SH-SY5Y (cell line): ENCODE results near the gene BRPF3.

Experiments
- GATA2 ChIP-seq: IDR thresholded peaks from 2 replicates; pipeline ENCODE4 v1.6.1; 2011; ENCODE audit warnings: mild to moderate bottlenecking, low read depth, low read length
- GATA3 ChIP-seq: IDR thresholded peaks from 2 replicates; pipeline ENCODE4 v1.6.1; 2011; ENCODE audit warnings: low read depth, mild to moderate bottlenecking, low read length, moderate library complexity

BRPF3 gene

DNA sequence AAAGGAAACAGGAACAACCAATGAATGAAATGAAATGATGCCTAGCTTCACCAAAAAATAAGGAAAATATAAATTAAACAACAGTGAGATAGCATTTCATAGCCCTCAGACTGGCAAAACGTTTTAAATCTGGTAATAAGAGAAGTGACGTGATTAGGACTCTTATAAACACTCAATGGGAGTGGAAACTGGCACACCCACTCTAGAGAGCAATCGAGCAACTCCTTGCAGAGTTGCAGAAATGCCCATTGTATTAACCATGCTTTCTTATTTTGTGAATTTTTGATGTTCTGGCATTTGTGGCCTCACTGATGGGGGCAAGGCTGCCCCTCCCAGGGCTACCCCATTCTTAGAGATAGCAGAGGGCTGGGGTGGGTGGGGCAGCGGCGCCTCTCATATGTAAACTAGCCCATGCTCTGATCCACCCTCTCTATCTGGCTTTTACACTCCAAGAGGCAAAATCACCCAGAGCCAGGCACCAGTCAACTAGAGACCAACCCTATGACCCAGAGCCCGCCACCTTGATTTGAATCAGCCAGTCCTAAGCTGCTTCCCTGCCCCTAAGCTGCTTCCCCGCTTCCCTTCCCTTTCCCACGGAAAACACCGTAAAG is 67.0 kb downstream of the BRPF3 start:
- TF ChIP-seq GATA2 (no peak), GATA3 (no peak)

DNA sequence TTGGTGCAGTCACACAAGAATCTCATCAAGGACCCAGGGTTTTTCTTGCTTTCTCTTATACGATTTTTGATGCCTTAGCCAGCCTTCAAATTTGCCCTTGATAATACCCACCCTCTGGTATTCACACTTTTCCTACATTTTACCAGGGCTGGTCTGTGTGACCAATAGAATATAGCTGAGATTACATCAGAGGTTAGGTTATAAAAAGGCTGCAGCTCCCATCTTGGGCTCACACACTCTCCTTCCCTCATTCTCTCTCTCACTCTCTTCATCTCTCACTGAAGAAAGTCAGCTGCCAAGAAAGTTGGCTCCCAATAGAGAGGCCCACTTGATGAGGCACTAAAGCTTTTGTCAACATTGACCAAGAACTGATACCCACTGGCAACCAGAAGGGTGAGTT is 69.2 kb downstream of the BRPF3 start:
- TF ChIP-seq GATA2 (no peak), GATA3 (no peak)

DNA sequence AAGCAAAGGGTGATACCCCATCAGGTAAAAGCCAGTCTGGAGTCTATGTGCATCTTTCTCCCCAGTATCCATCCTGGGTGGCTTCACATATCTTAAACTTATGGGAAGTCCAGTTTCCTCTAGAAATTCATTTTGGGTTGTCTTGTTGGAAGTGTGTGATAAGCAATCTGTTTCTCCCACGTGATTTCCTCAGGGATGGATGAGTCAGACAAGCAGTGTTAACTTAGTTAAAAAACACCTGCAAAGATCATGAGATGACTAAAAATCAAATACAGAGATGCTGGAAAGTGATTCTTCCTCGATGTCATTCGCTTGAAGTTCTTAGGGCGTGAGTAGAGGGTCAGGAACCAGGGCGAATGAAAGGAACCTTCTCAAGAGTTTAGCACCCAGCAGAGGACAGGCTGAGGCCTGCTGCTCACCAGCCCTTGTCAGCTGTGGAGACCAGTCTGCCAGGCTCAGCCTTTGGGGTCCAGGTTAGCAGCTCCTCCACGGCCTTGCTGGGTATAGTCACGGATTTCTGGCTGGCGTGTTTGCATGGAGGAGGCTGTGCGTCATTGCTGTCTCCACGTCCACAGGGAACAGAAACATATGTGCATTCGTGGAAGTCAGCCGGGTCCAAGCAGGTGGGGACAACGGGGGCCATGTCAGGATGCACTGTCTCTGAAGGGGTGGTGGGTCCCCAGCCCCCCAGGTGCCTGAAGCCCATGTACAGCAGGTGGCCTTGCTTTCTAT is 70.5 kb downstream of the BRPF3 start:
- TF ChIP-seq GATA2 (no peak), GATA3 (no peak)

DNA sequence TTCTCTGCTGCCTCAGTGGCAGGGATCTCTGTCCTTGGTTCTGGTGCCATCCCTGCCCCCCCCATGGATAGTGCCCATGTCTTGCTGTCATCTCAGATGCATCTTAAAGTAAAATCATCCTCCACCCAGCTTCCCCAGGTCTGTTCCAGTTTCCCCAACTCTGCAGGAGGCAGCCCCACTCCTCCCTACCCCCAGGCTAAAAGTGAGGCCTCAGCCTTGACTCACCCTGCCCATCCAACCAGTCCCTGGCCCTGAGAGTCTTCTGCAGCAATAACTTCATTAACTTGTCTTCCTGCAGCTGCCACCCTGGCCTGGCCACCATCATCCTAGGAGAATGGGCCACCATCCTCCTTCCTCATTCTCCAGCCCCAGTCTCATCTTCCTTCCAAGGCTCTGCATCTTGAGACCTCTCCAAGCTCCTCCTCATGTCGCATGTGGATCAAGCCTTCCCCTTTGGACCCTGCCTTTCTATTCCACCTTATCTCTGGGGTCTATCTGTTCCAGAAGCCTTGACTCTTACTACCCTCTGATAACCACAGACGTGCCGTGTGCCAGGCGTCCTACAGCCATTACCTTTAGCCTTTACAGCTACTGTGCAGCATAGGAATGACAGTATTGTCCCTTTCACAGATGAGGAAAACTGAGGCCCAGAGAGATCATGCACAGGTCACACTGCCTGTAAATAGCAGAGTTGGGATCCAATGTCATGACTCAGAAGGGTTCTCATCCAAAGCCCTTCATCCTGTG is 71.4 kb downstream of the BRPF3 start:
- no peak for TF ChIP-seq GATA2
- TF ChIP-seq GATA3: no peak

DNA sequence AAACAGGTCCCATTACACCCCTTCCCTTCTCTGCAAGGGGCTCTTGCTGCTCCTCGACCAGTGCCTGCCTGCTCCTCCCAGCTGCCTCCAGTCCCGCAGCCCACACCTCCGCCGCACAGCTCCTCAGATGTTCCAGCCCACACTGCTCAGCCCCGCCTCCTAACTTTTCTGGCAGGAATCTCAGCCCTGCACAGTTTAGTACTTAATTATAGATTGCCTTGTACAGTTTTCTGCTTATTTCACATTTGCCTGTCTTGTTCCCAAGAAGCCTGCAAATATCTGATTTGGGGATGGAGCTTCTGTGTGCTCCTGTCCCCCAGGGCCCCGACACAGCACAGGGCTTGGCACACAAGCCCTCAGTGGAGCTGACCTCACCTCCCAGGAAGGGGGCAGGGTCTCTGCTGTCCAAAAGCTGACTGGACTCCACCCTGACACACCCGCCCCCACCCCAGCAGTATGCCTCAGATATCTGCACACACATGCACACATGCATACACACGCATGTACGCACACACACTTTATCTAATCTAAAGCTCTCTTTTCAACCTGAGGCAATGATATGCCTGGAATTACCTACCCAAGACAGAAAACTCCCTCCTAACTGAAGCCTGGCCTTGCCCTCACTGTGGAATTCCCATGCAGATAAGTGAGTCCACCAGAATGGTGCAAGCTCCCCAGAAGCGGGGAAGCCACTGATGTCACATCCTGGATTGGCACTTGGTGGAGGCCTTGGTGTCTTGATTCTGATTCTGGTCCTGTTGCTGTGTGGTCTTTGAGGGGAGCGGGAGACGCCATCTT is 72.1 kb downstream of the BRPF3 start:
- TF ChIP-seq GATA3: no peak
- TF ChIP-seq GATA2: no peak

DNA sequence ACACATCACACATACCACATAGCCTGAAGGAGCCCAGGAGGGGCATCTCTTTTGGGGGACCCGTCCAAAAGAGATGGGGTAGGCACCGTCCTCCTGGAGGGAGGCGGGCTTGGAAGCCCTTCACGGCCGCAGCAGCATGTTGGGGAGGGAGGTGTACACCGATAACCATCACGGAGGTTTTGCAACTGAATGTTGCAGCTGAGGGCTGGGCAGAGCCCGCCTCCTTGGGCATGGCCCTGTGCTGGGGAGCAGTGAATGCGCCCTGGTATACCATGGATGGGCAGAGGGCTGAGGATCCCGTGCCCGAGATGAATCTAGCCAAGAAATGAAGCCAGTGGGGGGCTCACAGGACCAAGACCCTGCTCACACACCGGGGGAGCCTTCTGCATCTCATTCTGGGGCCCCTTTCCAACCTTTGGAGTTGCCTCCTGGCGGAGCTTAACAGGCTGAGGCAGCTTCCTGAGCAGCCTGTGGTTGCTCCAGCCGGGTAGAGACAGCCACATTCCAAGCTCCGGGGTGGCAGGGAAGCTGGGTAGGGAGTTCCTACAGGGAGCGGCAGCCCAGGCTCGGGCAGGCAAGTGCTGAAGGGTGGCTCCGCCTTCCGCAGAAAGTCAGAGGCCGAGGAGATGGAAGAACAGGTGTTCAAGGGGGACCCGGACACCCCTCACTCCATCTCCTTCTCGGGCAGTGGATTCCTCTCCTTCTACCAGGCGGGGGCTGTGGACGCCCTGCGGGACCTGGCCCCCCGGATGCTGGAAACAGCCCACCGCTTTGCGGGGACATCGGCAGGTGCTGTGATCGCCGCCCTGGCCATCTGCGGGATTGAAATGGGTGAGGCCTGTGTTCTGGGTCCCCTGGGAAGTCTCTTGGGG is 73.5 kb downstream of the BRPF3 start, which contains the start of gene PNPLA1:
PNPLA1 (plus strand) TSS at position 227 of the 872 bp plus-strand sequence; CDS start at position 627, 400 bp downstream.
- TF ChIP-seq GATA2 (no peak), GATA3 (no peak)

DNA sequence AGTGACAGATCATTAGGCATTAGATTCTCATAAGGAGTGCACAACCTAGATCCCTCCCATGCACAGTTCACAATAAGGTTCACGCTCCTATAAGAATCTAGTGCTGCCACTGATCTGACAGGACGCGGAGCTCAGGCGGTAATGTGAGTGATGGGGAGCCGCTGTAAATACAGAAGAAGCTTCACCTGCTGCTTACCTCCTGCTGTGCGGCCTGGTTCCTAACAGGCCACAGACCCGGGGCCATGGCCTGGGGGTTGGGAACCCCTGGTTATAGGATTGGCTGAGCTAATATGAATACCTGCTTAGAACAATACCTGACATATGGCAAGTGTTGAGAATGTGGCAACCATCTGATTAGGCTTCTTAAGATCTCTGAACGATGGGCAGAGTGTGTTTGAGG is 75.7 kb downstream of the BRPF3 start:
- TF ChIP-seq GATA2: no peak
- TF ChIP-seq GATA3: no peak

DNA sequence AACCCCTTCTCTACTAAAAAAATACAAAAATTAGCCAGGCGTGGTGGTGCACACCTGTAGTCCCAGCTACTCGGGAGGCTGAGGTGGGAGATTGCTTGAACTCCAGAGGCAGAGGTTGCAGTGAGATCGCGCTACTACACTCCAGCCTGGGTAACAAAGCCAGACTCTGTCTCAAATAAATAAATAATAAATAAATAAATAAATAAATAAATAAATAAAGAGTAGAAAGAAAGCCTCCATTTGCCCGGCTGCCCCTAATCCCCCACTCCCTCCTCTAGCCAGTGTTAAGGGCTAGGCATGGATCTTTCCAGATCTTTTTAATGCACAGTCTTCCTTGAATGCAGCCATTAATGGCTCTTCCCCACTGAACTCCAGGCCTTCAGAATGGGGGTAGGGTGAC is 76.5 kb downstream of the BRPF3 start:
- TF ChIP-seq GATA3 (no peak), GATA2 (no peak)

DNA sequence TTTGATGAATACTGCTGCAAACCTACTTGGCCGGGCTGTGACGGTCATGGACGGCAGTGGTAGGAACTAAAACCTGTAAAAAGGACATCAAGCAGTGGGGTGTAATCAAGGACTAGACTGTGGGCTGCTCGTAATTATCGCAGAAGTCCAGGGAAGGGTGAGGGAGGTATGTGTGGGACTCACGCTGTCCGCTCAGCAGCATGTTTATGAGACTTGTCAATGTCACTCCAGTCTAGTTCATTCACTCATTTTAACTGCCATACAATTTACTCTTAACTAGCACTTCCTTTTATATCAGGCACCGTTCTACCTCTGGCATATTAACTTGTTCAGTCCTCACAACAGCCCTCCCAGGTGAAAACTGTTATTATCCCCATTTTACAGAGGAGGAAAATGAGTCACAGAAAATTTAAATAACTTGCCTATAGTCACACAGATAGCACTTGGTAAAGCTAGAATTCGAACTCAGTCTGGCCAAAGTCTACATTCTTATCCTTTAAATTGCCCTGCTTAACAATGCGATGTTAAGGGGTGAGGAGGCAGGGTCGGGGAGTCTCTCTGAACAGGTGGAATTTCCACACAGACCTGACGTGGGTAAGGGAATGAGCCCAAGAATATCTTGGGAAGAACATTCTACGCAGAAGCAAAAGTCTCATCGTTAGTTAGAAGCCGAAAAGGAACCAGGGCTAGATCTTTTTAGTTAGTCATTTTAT is 77.4 kb downstream of the BRPF3 start:
- TF ChIP-seq GATA2: no peak
- TF ChIP-seq GATA3: no peak

DNA sequence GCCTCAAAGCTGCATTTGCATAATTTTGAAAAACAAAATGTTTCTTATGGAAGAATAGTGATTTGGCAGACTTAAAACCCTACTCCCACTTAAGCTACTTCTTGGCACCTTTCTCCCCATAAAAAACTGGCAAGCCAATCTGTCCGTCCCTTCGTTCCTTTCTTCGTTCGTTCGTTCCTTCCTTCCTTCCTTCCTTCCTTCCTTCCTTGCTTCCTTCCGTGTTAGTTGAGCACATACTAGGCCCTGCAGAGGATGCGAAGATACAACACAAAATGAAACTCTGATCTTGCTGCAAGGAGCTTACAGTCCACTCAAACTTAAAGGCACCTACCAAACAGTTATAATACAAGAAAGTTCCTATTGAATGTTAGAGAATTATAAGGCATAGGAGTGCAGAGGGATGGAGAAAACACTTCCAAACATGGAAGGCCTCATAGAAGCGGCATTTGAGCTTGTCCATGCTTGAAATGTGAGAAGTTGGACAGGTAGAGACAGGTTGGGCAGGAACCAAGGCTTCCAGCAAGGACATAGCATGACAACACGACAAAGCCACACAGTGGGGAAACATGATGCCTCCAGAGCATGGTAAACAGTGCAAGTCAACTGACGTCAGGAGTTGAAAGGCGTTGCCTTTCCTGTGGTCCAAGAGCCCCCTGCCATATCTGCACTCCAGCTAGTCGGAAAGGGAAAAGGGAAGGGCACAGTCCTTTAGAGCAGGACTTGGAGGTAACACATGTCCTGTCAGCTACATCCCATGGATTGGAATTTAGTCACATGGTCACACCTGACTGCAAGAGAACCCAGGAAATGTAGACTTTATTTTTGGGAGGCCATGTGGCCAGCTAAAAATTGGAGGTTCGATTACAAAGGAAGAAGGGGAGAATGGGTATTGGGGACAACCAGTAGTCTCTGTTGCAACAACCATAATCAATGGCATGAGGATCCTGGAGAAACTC is 80.3 kb downstream of the BRPF3 start:
- TF ChIP-seq GATA2 (no peak), GATA3 (no peak)

DNA sequence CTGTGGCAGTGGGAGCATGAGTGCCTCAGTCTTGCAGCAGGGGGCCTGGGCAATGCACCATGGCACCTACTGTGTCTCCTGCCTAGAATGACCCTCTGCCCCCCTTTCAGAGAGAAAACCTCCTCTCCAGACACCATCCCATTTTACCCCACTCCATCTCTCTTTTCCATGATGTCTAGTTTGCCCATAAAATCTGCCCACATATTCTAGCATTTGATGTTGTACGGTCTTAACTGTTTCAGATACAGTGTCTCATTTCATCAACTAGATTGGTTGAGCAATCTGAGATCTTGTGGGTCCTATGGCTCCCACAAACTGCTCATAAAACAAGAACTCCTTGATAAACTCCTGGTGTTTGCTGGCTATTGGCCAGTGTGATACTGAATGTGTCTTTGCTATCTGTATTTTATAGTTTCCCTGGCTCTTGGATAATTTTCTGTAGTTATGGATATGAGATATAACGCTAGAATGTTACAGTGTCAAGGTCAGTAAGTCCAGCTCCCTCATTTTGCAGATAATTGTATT is 81.5 kb downstream of the BRPF3 start:
- no peak for TF ChIP-seq GATA3
- no peak for TF ChIP-seq GATA2
